ENCODE data around the gene GIN1. TPM values are rescaled to one million over a fixed set of nuclear protein-coding genes. Genes with fewer than 3 reads are reported as not detected.
"Not testable (repeated sequence)": the region's sequence is repeated elsewhere in the genome, so short reads cannot be mapped to it uniquely, and the experiment has no call there.

The GIN1 gene
- total RNA-seq, 2 experiments from 2014 or later: 3.9 to 5.8 TPM

DNA sequence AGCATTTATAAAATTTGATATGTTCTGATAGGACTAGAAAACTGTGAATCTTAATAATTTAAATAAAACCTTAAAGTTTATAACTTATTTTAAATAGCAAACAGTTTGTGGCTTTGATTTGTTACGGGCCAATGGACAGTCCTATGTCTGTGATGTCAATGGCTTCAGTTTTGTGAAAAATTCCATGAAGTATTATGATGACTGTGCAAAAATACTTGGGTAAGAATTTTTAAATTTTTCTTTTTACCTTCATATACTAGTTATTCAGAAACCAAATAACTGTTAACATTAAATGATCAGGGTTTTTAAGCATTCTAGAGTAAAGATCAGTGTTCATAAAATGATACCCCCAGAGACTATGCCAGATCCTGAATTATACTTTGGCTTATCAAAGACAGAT, 31.2 kb upstream of the GIN1 start:
- TF ChIP-seq, protein P1, sequence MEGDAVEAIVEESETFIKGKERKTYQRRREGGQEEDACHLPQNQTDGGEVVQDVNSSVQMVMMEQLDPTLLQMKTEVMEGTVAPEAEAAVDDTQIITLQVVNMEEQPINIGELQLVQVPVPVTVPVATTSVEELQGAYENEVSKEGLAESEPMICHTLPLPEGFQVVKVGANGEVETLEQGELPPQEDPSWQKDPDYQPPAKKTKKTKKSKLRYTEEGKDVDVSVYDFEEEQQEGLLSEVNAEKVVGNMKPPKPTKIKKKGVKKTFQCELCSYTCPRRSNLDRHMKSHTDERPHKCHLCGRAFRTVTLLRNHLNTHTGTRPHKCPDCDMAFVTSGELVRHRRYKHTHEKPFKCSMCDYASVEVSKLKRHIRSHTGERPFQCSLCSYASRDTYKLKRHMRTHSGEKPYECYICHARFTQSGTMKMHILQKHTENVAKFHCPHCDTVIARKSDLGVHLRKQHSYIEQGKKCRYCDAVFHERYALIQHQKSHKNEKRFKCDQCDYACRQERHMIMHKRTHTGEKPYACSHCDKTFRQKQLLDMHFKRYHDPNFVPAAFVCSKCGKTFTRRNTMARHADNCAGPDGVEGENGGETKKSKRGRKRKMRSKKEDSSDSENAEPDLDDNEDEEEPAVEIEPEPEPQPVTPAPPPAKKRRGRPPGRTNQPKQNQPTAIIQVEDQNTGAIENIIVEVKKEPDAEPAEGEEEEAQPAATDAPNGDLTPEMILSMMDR (conservative IDR thresholded peaks at IDR 0.05; ENCODE audit: low read length): no peak
- TF ChIP-seq EZH2phosphoT487 (IDR thresholded peaks at IDR 0.05; ENCODE audit: borderline replicate concordance, low read depth, low read length): no peak

GRCh38 chr5:103148213-103148612, 28.3 kb upstream of the GIN1 start:
- intact Hi-C loops (cut with micrococcal nuclease; ENCODE audit: unreplicated experiment): no loop called here
- no peaks in the 10 kb centered on the region for H3K4me1 ChIP-seq (ENCODE audit: insufficient read depth, low read length, poor library complexity, severe bottlenecking)
- H3K36me3 ChIP-seq (ENCODE audit: insufficient read depth, low read length): peaks cover 23% of the 10 kb centered on the region
- no peak overlapping the region for H3K27ac ChIP-seq (ENCODE audit: low read depth, low read length, poor library complexity, severe bottlenecking)
- ChIA-PET CTCF (ENCODE audit: unreplicated experiment) (no interaction called here), POLR2A (no interaction called here)
- no peak overlapping the region for H2AFZ ChIP-seq (ENCODE audit: low read length)
- H3K9me2 ChIP-seq (ENCODE audit: insufficient read depth, low read length): no peaks in the 10 kb centered on the region
- no TSS peak for BruUV-seq (replicated peaks)
- H3K9me3 ChIP-seq (ENCODE audit: low read length): no peaks in the 10 kb centered on the region
- no peaks in the 10 kb centered on the region for H4K20me1 ChIP-seq (ENCODE audit: insufficient read depth, low read length)
- no peak overlapping the region for H3K4me3 ChIP-seq (ENCODE audit: low read depth, low read length, poor library complexity, severe bottlenecking)
- no peak overlapping the region for H3K4me2 ChIP-seq (ENCODE audit: low read length)
- no peak for DNase-seq (ENCODE audit: low spot score)
- no peak for TF ChIP-seq EZH2phosphoT487 (IDR thresholded peaks at IDR 0.05; ENCODE audit: borderline replicate concordance, low read depth, low read length)
- TF ChIP-seq, protein P1 (conservative IDR thresholded peaks at IDR 0.05; ENCODE audit: low read length): no peak
- no peaks in the 10 kb centered on the region for H3K79me2 ChIP-seq (ENCODE audit: insufficient read depth, low read depth, low read length)

More for the DNA sequence above, 31.2 kb upstream of the GIN1 start:
- POLR2A ChIA-PET: interaction anchor here (0.6 kb wide), 1 partner anchor 8 kb away, joined by 3 read pairs; no protein-coding TSS in a partner anchor
- CTCF ChIA-PET (ENCODE audit: unreplicated experiment): no interaction called here
- no peak for DNase-seq (ENCODE audit: low spot score)
- H3K4me2 ChIP-seq (ENCODE audit: low read length): no peak overlapping the region
- H3K4me1 ChIP-seq (ENCODE audit: insufficient read depth, low read length, poor library complexity, severe bottlenecking): no peaks in the 10 kb centered on the region
- no peaks in the 10 kb centered on the region for H3K9me2 ChIP-seq (ENCODE audit: insufficient read depth, low read length)
- H3K4me3 ChIP-seq (ENCODE audit: low read depth, low read length, poor library complexity, severe bottlenecking): no peak overlapping the region
- intact Hi-C loops (cut with micrococcal nuclease; ENCODE audit: unreplicated experiment): no loop called here
- H3K36me3 ChIP-seq (ENCODE audit: insufficient read depth, low read length): peaks cover 48% of the 10 kb centered on the region
- H3K79me2 ChIP-seq (ENCODE audit: insufficient read depth, low read depth, low read length): no peaks in the 10 kb centered on the region
- H2AFZ ChIP-seq (ENCODE audit: low read length): no peak overlapping the region
- no peak overlapping the region for H3K27ac ChIP-seq (ENCODE audit: low read depth, low read length, poor library complexity, severe bottlenecking)
- BruUV-seq (replicated peaks): no TSS peak
- no peaks in the 10 kb centered on the region for H3K9me3 ChIP-seq (ENCODE audit: low read length)
- H4K20me1 ChIP-seq (ENCODE audit: insufficient read depth, low read length): no peaks in the 10 kb centered on the region

DNA sequence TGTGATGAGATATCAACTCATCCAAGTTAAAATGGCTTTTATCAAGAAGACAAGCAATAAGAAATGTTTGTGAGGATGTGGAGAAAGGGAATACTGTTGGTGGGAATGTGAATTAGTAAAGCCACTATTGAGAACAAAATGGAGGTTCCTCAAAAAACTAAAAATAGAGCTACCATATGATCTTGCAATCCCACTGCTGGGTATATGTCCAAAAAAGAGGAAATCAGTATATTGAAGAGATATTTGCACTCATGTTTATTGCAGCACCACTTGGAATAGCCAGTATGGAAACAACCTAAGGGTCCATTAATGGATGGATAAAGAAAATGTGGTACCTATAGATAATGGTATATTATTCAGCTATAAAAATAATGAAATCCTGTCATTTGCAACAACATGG, 25.3 kb upstream of the GIN1 start:
- Histone ChIP-seq H3K4me1 (ENCODE audit: insufficient read depth, low read length, poor library complexity, severe bottlenecking) (no peaks in the 10 kb centered on the region), H3K36me3 (ENCODE audit: insufficient read depth, low read length) (peaks cover 21% of the 10 kb centered on the region), H4K20me1 (ENCODE audit: insufficient read depth, low read length) (no peaks in the 10 kb centered on the region), H2AFZ (ENCODE audit: low read length) (no peak overlapping the region), H3K4me2 (ENCODE audit: low read length) (no peak overlapping the region), H3K9me3 (ENCODE audit: low read length) (no peaks in the 10 kb centered on the region), H3K27ac (ENCODE audit: low read depth, low read length, poor library complexity, severe bottlenecking) (no peak overlapping the region), H3K79me2 (ENCODE audit: insufficient read depth, low read depth, low read length) (no peaks in the 10 kb centered on the region), H3K9me2 (ENCODE audit: insufficient read depth, low read length) (no peaks in the 10 kb centered on the region), H3K4me3 (ENCODE audit: low read depth, low read length, poor library complexity, severe bottlenecking) (no peak overlapping the region)
- BruUV-seq (replicated peaks): no TSS peak
- ChIA-PET CTCF (ENCODE audit: unreplicated experiment) (no interaction called here), POLR2A (interaction anchor here (1.0 to 1.5 kb wide), 2 partner anchors 10 kb away, joined by 3 to 7 read pairs; no protein-coding TSS in a partner anchor)
- DNase-seq (ENCODE audit: low spot score): no peak
- TF ChIP-seq, protein P1 (conservative IDR thresholded peaks at IDR 0.05; ENCODE audit: low read length): no peak
- TF ChIP-seq EZH2phosphoT487 (IDR thresholded peaks at IDR 0.05; ENCODE audit: borderline replicate concordance, low read depth, low read length): no peak
- intact Hi-C loops (cut with micrococcal nuclease; ENCODE audit: unreplicated experiment): no loop called here

GRCh38 chr5:103142132-103142531, 22.2 kb upstream of the GIN1 start:
- H3K4me3 ChIP-seq (ENCODE audit: low read depth, low read length, poor library complexity, severe bottlenecking); H3K27ac ChIP-seq (ENCODE audit: low read depth, low read length, poor library complexity, severe bottlenecking); H3K4me1 ChIP-seq (ENCODE audit: insufficient read depth, low read length, poor library complexity, severe bottlenecking); H3K9me3 ChIP-seq (ENCODE audit: low read length); H3K4me2 ChIP-seq (ENCODE audit: low read length); H4K20me1 ChIP-seq (ENCODE audit: insufficient read depth, low read length); DNase-seq (ENCODE audit: low spot score); intact Hi-C loops (cut with micrococcal nuclease; ENCODE audit: unreplicated experiment); H2AFZ ChIP-seq (ENCODE audit: low read length); H3K9me2 ChIP-seq (ENCODE audit: insufficient read depth, low read length); BruUV-seq (replicated peaks); H3K79me2 ChIP-seq (ENCODE audit: insufficient read depth, low read depth, low read length); CTCF ChIA-PET (ENCODE audit: unreplicated experiment): not testable (repeated sequence)
- H3K36me3 ChIP-seq (ENCODE audit: insufficient read depth, low read length): peaks cover 39% of the 10 kb centered on the region
- POLR2A ChIA-PET: interaction anchor here (1.3 kb wide), 1 partner anchor 13 kb away, joined by 3 read pairs; no protein-coding TSS in a partner anchor

Data from OCI-LY7 (cell line).